Activated CD8-positive, alpha-beta T cell treated with anti-CD3 and anti-CD28 coated beads for 36 hours (primary cell): Measurements from ENCODE around the gene XPO5. TPM values are rescaled to one million over a fixed set of nuclear protein-coding genes. Genes with fewer than 3 reads are reported as not detected.
"Not testable (repeated sequence)": the region's sequence is repeated elsewhere in the genome, so short reads cannot be mapped to it uniquely, and the experiment has no call there.

ENCODE experiments used
- ATAC-seq: fragments of 200-7000 bp; cut with Tn5 transposase; one replicate; pipeline ENCODE4 v1.10.0; 2021; ENCODE audit warnings: mild to moderate bottlenecking, moderate library complexity
- CTCF ChIA-PET: fragments of 350-600 bp; sonication (Branson Sonifier 250); formaldehyde crosslinking; loops from one replicate; lab custom pipeline; 2021; ENCODE audit warnings: antibody characterized with exemption; lab: Charles Lee
- POLR2A ChIA-PET: fragments of 350-600 bp; sonication (Branson Sonifier 250); formaldehyde crosslinking; loops from one replicate; lab custom pipeline; 2021; ENCODE audit warnings: antibody characterized with exemption; lab: Charles Lee
- DNase-seq: peaks from one replicate; pipeline ENCODE4 v3.0.0-alpha.2; 2020
- H3K27ac Mint-ChIP-seq: one replicate; pipeline ENCODE4 v1.8.0; 2021; ENCODE audit warnings: mild to moderate bottlenecking, mixed read lengths
- H3K27me3 Mint-ChIP-seq: one replicate; pipeline ENCODE4 v1.8.0; 2021; ENCODE audit warnings: mixed read lengths
- H3K36me3 Mint-ChIP-seq: one replicate; pipeline ENCODE4 v1.8.0; 2021; ENCODE audit warnings: low read depth, mixed read lengths
- H3K4me1 Mint-ChIP-seq: one replicate; pipeline ENCODE4 v1.8.0; 2021; ENCODE audit warnings: low read depth, mixed read lengths
- H3K4me3 Mint-ChIP-seq: one replicate; pipeline ENCODE4 v1.8.0; 2021; ENCODE audit warnings: mild to moderate bottlenecking, moderate library complexity, mixed read lengths
- H3K9me3 Mint-ChIP-seq: one replicate; pipeline ENCODE4 v1.8.0; 2021; ENCODE audit warnings: mixed read lengths
- intact Hi-C: fragments of 100-400 bp; cut with micrococcal nuclease; formaldehyde crosslinking; loops from one replicate; pipeline ENCODE4 v1.10.0; 2022
- total RNA-seq, 2 experiments: library from RNA; stranded (reverse); gene quantifications; one replicate each; pipeline ENCODE4 v1.2.3, GENCODE V29; 2021
- TF ChIP-seq, protein P1 (sequence below): fragments of 200-600 bp; IDR thresholded peaks from one replicate; pipeline ENCODE4 v1.8.0; 2022; ENCODE audit warnings: antibody characterized with exemption, mild to moderate bottlenecking

XPO5 gene
- total RNA-seq, 2 experiments from 2014 or later, result 92.3 to 92.6 TPM

GRCh38 chr6:43503443-43503842, 72.4 kb downstream of the XPO5 start:
- DNase-seq (no peak), ATAC-seq (no peak)
- Mint-ChIP-seq H3K36me3 (peaks cover 24% of the 10 kb centered on the region), H3K27me3 (peaks cover 9% of the 10 kb centered on the region), H3K4me1 (no peaks in the 10 kb centered on the region), H3K27ac (peak overlapping the region; percentile 13), H3K4me3 (no peak overlapping the region), H3K9me3 (no peaks in the 10 kb centered on the region)
- intact Hi-C loops, result no loop called here
- CTCF ChIA-PET, result interaction anchor here (4.9 kb wide), 1 partner anchor 48 kb away, joined by 60 read pairs; the partner anchor contains the start of gene DLK2
- TF ChIP-seq, protein P1, sequence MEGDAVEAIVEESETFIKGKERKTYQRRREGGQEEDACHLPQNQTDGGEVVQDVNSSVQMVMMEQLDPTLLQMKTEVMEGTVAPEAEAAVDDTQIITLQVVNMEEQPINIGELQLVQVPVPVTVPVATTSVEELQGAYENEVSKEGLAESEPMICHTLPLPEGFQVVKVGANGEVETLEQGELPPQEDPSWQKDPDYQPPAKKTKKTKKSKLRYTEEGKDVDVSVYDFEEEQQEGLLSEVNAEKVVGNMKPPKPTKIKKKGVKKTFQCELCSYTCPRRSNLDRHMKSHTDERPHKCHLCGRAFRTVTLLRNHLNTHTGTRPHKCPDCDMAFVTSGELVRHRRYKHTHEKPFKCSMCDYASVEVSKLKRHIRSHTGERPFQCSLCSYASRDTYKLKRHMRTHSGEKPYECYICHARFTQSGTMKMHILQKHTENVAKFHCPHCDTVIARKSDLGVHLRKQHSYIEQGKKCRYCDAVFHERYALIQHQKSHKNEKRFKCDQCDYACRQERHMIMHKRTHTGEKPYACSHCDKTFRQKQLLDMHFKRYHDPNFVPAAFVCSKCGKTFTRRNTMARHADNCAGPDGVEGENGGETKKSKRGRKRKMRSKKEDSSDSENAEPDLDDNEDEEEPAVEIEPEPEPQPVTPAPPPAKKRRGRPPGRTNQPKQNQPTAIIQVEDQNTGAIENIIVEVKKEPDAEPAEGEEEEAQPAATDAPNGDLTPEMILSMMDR, result no peak
- POLR2A ChIA-PET, result interaction anchor here (0.6 to 1.7 kb wide), 4 partner anchors 9 to 297 kb away, joined by 3 to 5 read pairs (median 3); no protein-coding TSS in a partner anchor

DNA sequence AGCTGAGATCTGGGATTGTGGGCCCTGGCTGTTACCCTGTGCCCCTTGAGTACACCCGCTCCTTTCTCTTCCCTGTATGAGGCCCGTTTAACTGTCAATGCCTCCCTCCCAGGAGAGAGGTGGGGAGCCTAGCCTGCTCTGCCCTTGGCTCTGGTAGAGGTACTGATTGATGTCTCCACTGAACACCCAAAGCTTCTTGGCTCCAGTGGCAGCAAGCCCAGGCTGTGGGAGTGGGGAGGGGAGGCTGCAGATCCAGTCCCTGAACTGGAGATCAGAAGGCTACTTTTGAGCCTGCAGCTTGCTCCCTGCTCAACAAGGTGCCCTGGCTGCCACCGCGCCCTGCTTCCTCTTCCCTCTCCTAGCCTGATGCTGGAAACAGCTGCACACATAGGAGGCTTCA, 73.2 kb downstream of the XPO5 start:
- TF ChIP-seq, protein P1, result no peak
- no peak overlapping the region for H3K4me3 Mint-ChIP-seq
- intact Hi-C loops, result no loop called here
- DNase-seq, result no peak
- ChIA-PET CTCF (interaction anchor here (0.7 kb wide), 2 partner anchors 74 to 94 kb away, joined by 3 to 4 read pairs; no protein-coding TSS in a partner anchor), POLR2A (interaction anchor here (1.0 to 1.7 kb wide), 3 partner anchors 9 to 43 kb away, joined by 3 to 5 read pairs (median 3); no protein-coding TSS in a partner anchor)
- ATAC-seq, result no peak
- no peaks in the 10 kb centered on the region for H3K9me3 Mint-ChIP-seq
- H3K27ac Mint-ChIP-seq, result no peak overlapping the region
- H3K36me3 Mint-ChIP-seq, result peaks cover 24% of the 10 kb centered on the region
- no peaks in the 10 kb centered on the region for H3K4me1 Mint-ChIP-seq
- H3K27me3 Mint-ChIP-seq, result peaks cover 2% of the 10 kb centered on the region

DNA sequence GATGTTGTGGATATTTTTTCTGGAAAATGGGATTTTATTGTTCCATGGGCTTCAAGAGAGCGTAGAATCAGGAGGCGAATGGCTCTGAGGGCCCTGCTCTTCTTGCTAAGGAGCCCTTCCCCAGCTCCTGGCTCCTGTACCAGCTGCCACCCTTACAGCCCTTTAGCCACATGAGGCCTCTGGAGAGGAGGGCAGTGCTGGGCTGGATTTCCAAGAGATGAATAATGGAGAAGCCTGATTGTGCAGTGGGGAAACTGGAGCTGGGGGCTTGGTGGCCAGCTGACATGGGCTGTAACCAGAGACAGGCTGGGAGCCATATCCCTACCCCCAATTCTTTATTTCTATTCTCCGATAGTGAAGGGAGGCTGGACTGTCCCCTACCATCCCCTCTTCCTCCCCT, 74.9 kb downstream of the XPO5 start:
- H3K4me3 Mint-ChIP-seq, result no peak overlapping the region
- no peaks in the 10 kb centered on the region for H3K4me1 Mint-ChIP-seq
- DNase-seq, result no peak
- no peaks in the 10 kb centered on the region for H3K27me3 Mint-ChIP-seq
- ChIA-PET CTCF (interaction anchor here (0.7 to 1.2 kb wide), 2 partner anchors 20 to 45 kb away, joined by 3 read pairs; partner anchors contain the start of gene DLK2), POLR2A (interaction anchor here (0.6 to 1.5 kb wide), 3 partner anchors 11 to 290 kb away, joined by 3 to 5 read pairs (median 4); partner anchors contain the start of gene TJAP1)
- peaks cover 24% of the 10 kb centered on the region for H3K36me3 Mint-ChIP-seq
- TF ChIP-seq, protein P1, result no peak
- no peaks in the 10 kb centered on the region for H3K9me3 Mint-ChIP-seq
- no peak for ATAC-seq
- no peak overlapping the region for H3K27ac Mint-ChIP-seq
- intact Hi-C loops, result no loop called here

GRCh38 chr6:43499028-43499815, 76.6 kb downstream of the XPO5 start:
- Mint-ChIP-seq H3K36me3 (peaks cover 24% of the 10 kb centered on the region), H3K4me3 (no peak overlapping the region), H3K27ac (no peak overlapping the region), H3K27me3 (no peaks in the 10 kb centered on the region), H3K4me1 (peaks cover 8% of the 10 kb centered on the region), H3K9me3 (no peaks in the 10 kb centered on the region)
- ATAC-seq (no peak), DNase-seq (no peak)
- TF ChIP-seq, protein P1, result no peak
- POLR2A ChIA-PET, result interaction anchor here (0.9 to 1.2 kb wide), 3 partner anchors 9 to 11 kb away, joined by 3 to 4 read pairs (median 3); partner anchors contain the start of gene LRRC73
- intact Hi-C loops, result no loop called here
- CTCF ChIA-PET, result interaction anchor here (0.9 to 10.4 kb wide), 2 partner anchors 7 to 8 kb away, joined by 3 to 78 read pairs; no protein-coding TSS in a partner anchor

DNA sequence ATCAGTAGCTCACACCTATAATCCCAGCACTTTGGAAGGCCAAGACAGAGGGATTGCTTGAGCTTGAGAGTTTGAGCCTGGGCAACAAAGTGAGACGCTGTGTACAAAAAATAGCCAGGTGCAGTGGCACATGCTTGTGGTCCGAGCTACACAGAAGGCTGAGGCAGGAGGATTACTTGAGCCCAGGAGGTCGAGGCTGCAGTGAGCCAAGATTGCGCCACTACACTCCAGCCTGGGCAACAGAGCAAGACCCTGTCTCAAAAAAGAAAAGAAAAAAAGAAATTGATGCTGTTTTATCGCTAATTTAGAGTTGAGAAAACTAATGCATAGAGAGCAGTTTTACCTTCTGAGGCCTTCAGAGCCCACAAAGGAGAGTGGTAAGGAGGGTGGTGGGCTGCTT, 77.5 kb downstream of the XPO5 start:
- H3K27ac Mint-ChIP-seq, H3K4me3 Mint-ChIP-seq, H3K9me3 Mint-ChIP-seq, H3K27me3 Mint-ChIP-seq, intact Hi-C loops, DNase-seq, ATAC-seq: not testable (repeated sequence)
- CTCF ChIA-PET, result interaction anchor here (1.2 to 10.4 kb wide), 2 partner anchors 8 to 11 kb away, joined by 3 to 78 read pairs; no protein-coding TSS in a partner anchor
- POLR2A ChIA-PET, result interaction anchor here (0.7 to 1.2 kb wide), 2 partner anchors 12 to 63 kb away, joined by 3 read pairs; partner anchors contain the start of gene LRRC73
- peaks cover 16% of the 10 kb centered on the region for H3K4me1 Mint-ChIP-seq
- peaks cover 16% of the 10 kb centered on the region for H3K36me3 Mint-ChIP-seq
